ENCODE results near the gene SORL1. TPM values are rescaled to one million over a fixed set of nuclear protein-coding genes. Genes with fewer than 3 reads are reported as not detected.
A peak's percentile ranks its signal among the peaks of the same experiment; 100 is the strongest.

Gene SORL1
- total RNA-seq, 1 experiment from 2014 or later = 68.3 TPM

GRCh38 chr11:121648306-121648705 lies 196.2 kb downstream of the SORL1 start:
- H3K27ac ChIP-seq (ENCODE audit: insufficient read length, low read depth, low read length) = no peak overlapping the region
- no peak overlapping the region for H2BK12ac ChIP-seq (ENCODE audit: insufficient read length, low read depth, low read length)
- H2BK120ac ChIP-seq (ENCODE audit: low read depth, low read length, poor library complexity, severe bottlenecking) = no peak overlapping the region
- H3K4me1 ChIP-seq (ENCODE audit: insufficient read depth, low read length) = peaks cover 6% of the 10 kb centered on the region; the same call in 1 of the 2 replicates
- no peak overlapping the region for H2BK20ac ChIP-seq (ENCODE audit: low read depth, low read length, poor library complexity, severe bottlenecking)
- no peak overlapping the region for H2AFZ ChIP-seq (ENCODE audit: low read length)
- no peak overlapping the region for H4K5ac ChIP-seq (ENCODE audit: insufficient read length, low read depth, low read length)
- H3K4ac ChIP-seq (ENCODE audit: low read depth, low read length) = no peak overlapping the region
- no peak overlapping the region for H3K56ac ChIP-seq (ENCODE audit: insufficient read length, low read depth, low read length)
- no peaks in the 10 kb centered on the region for H3K9me3 Mint-ChIP-seq
- H4K91ac ChIP-seq (ENCODE audit: insufficient read length, low read depth, low read length) = no peak overlapping the region
- no peaks in the 10 kb centered on the region for H3K23me2 ChIP-seq (ENCODE audit: insufficient read length, low read depth, low read length, poor library complexity, severe bottlenecking)
- H3K27me3 ChIP-seq (ENCODE audit: insufficient read depth, low read length) = no peaks in the 10 kb centered on the region
- no peaks in the 10 kb centered on the region for H3K9me3 ChIP-seq (ENCODE audit: control insufficient read depth, low read depth, low read length)
- H3K14ac ChIP-seq (ENCODE audit: insufficient read depth, low read length) = no peak overlapping the region
- H3K79me1 ChIP-seq (ENCODE audit: insufficient read depth, low read depth, low read length, poor library complexity, severe bottlenecking) = no peaks in the 10 kb centered on the region
- H3K79me2 ChIP-seq (ENCODE audit: insufficient read depth, low read length) = no peaks in the 10 kb centered on the region
- no peak overlapping the region for H3K27ac Mint-ChIP-seq
- H3K36me3 Mint-ChIP-seq (ENCODE audit: insufficient read depth in 1 of 3, low read depth in 3 of 3) = no peaks in the 10 kb centered on the region; a peak in 1 of 7 replicates
- no peaks in the 10 kb centered on the region for H3K27me3 Mint-ChIP-seq (ENCODE audit: low read depth)
- no peak overlapping the region for H2AK5ac ChIP-seq (ENCODE audit: insufficient read length, low read length)
- H4K8ac ChIP-seq (replicated peaks; ENCODE audit: insufficient read length, low read depth, low read length) = no peak overlapping the region
- H3K4me2 ChIP-seq (ENCODE audit: insufficient read depth, insufficient read length, low read length) = no peak overlapping the region
- peaks cover 24 to 29% of the 10 kb centered on the region in 2 experiments for H3K4me1 Mint-ChIP-seq
- H3K4me3 Mint-ChIP-seq = no peak overlapping the region
- H2BK5ac ChIP-seq (ENCODE audit: insufficient read length, low read length) = no peak overlapping the region
- H3T11ph ChIP-seq (ENCODE audit: low read length) = no peak overlapping the region
- H2BK15ac ChIP-seq (ENCODE audit: low read depth, low read length) = no peak overlapping the region
- peak; percentile 53 for TF ChIP-seq CTCF (conservative IDR thresholded peaks at IDR 0.05)
- no peak overlapping the region for H3K9ac ChIP-seq (ENCODE audit: extremely low read depth, insufficient read length, low read length)
- DNase-seq = no peak
- WGBS (ENCODE audit: extremely low coverage, insufficient read length, low lambda C conversion rate) = no CpG with 5 or more reads among the region's 4 CpGs
- no peak overlapping the region for H3K18ac ChIP-seq (ENCODE audit: insufficient read length, low read depth, low read length)
- no peaks in the 10 kb centered on the region for H4K20me1 ChIP-seq (ENCODE audit: control insufficient read depth, insufficient read depth, insufficient read length)
- H3K23ac ChIP-seq (ENCODE audit: insufficient read length, low read depth, low read length) = no peak overlapping the region

Data from H9 (cell line).